H1 (cell line): ENCODE data around the gene KRT85. TPM values are rescaled to one million over a fixed set of nuclear protein-coding genes. Genes with fewer than 3 reads are reported as not detected.

Experiments
- CTCF ChIA-PET: fragments of 300-600 bp; sonication (Branson Sonifier 250); formaldehyde crosslinking; loops from one replicate; lab custom pipeline; 2021; ENCODE audit not compliant: partially characterized antibody; lab: Charles Lee
- POLR2A ChIA-PET: fragments of 300-600 bp; sonication (Branson Sonifier 250); formaldehyde crosslinking; loops from one replicate; lab custom pipeline; 2021; ENCODE audit warnings: inconsistent platforms; ENCODE audit not compliant: partially characterized antibody; lab: Charles Lee
- DNase-seq, 2 experiments: peaks; one replicate each; pipeline versions ENCODE4 v3.0.0 to v3.0.0-alpha.2; 2010 to 2022; ENCODE audit warnings: low spot score in 2 of 2, low read depth in 1 of 2, mixed read lengths in 1 of 2
- FAIRE-seq: peaks from 2 replicates; lab custom pipeline; 2011; peaks lifted over from hg19 to GRCh38; lab: Jason Lieb, UNC
- H2AFZ ChIP-seq: 2 replicates; pipeline ENCODE4 v1.8.1; 2012; ENCODE audit warnings: low read length, inconsistent platforms
- H2AK5ac ChIP-seq: 2 replicates; pipeline ENCODE4 v1.6.1; 2013; ENCODE audit warnings: low read depth, low read length
- H2BK120ac ChIP-seq: replicated peaks from 2 replicates; pipeline ENCODE3; 2013; ENCODE audit warnings: low read depth, low read length, inconsistent platforms
- H2BK12ac ChIP-seq: 2 replicates; pipeline ENCODE4 v1.6.1; 2013; ENCODE audit warnings: low read depth, low read length
- H2BK15ac ChIP-seq: 2 replicates; pipeline ENCODE4 v1.6.1; 2013; ENCODE audit warnings: low read length
- H2BK20ac ChIP-seq: 2 replicates; pipeline ENCODE4 v1.6.1; 2013; ENCODE audit warnings: low read length
- H2BK5ac ChIP-seq: 2 replicates; pipeline ENCODE4 v1.6.1; 2013; ENCODE audit warnings: low read depth, low read length
- H3K14ac ChIP-seq: 2 replicates; pipeline ENCODE4 v1.6.1; 2013; ENCODE audit warnings: inconsistent platforms; ENCODE audit not compliant: insufficient read length
- H3K18ac ChIP-seq: 2 replicates; pipeline ENCODE4 v1.6.1; 2013; ENCODE audit warnings: low read length; ENCODE audit errors: extremely low read depth
- H3K23ac ChIP-seq: 2 replicates; pipeline ENCODE4 v1.6.1; 2013; ENCODE audit warnings: inconsistent platforms; ENCODE audit not compliant: insufficient read length
- H3K23me2 ChIP-seq: 2 replicates; pipeline ENCODE4 v1.6.1; 2013; ENCODE audit warnings: low read depth, low read length
- H3K27ac ChIP-seq: 2 replicates; pipeline ENCODE4 v1.6.1; 2011; ENCODE audit warnings: low read depth, low read length, inconsistent platforms
- H3K27me3 ChIP-seq, 4 experiments: replicated peaks in 1 of 4; 1 replicate in 1 of 4; 2 replicates in 3 of 4; pipeline versions ENCODE4 v1.6.1 to v1.8.1; 2011 to 2013; ENCODE audit warnings: low read length in 3 of 4, mild to moderate bottlenecking in 3 of 4, inconsistent platforms in 2 of 4, mixed read lengths in 2 of 4, moderate library complexity in 1 of 4; ENCODE audit not compliant: control insufficient read depth in 3 of 4, insufficient read depth in 3 of 4; ENCODE audit errors: extremely low read depth in 1 of 4
- H3K36me3 ChIP-seq, 4 experiments: 2 replicates each; pipeline versions ENCODE4 v1.6.1 to v1.8.1; 2011 to 2013; ENCODE audit warnings: mild to moderate bottlenecking in 4 of 4, low read length in 3 of 4, moderate library complexity in 2 of 4, control low read depth in 1 of 4, inconsistent platforms in 1 of 4; ENCODE audit not compliant: insufficient read depth in 4 of 4, control insufficient read depth in 2 of 4
- H3K4ac ChIP-seq: replicated peaks from 2 replicates; pipeline ENCODE3; 2013; ENCODE audit warnings: low read length, low read depth, mixed read lengths, inconsistent platforms; ENCODE audit not compliant: insufficient read length
- H3K4me1 ChIP-seq, 4 experiments: replicated peaks in 1 of 4; 1 replicate in 1 of 4; 2 replicates in 3 of 4; pipeline versions ENCODE4 v1.6.1 to v1.8.1; 2011 to 2013; ENCODE audit warnings: low read length in 3 of 4, inconsistent platforms in 2 of 4, mixed read lengths in 1 of 4; ENCODE audit not compliant: insufficient read depth in 4 of 4, control insufficient read depth in 3 of 4
- H3K4me2 ChIP-seq, 2 experiments: 2 replicates each; pipeline versions ENCODE4 v1.6.1 to v1.8.1; 2011 to 2013; ENCODE audit warnings: low read depth in 2 of 2, low read length in 2 of 2, control low read depth in 1 of 2, inconsistent platforms in 1 of 2, mild to moderate bottlenecking in 1 of 2; ENCODE audit not compliant: insufficient read depth in 1 of 2
- H3K4me3 ChIP-seq, 4 experiments: fragments of 200-600, 300-600 bp in 1 of 4; sonication (generic), shearing (Covaris generic), sonication (Bioruptor Twin) in 1 of 4; 2 replicates each; pipeline versions ENCODE4 v1.5.1 to v1.8.1; 2011 to 2016; ENCODE audit warnings: low read length in 4 of 4, low read depth in 3 of 4, control low read depth in 2 of 4, inconsistent platforms in 2 of 4, mild to moderate bottlenecking in 2 of 4, mixed read lengths in 1 of 4, moderate library complexity in 1 of 4; ENCODE audit not compliant: insufficient read depth in 2 of 4; ENCODE audit errors: extremely low read depth in 1 of 4
- H3K56ac ChIP-seq: replicated peaks from 2 replicates; pipeline ENCODE3; 2013; ENCODE audit warnings: low read depth, mild to moderate bottlenecking, mixed read lengths, low read length, inconsistent platforms; ENCODE audit not compliant: insufficient read length
- H3K79me1 ChIP-seq: 2 replicates; pipeline ENCODE4 v1.6.1; 2013; ENCODE audit warnings: low read depth, low read length, control low read depth
- H3K79me2 ChIP-seq, 2 experiments: 2 replicates each; pipeline versions ENCODE4 v1.6.1 to v1.8.1; 2012 to 2013; ENCODE audit warnings: low read length in 2 of 2, mild to moderate bottlenecking in 2 of 2, inconsistent platforms in 1 of 2; ENCODE audit not compliant: insufficient read depth in 2 of 2, control insufficient read depth in 1 of 2
- H3K9ac ChIP-seq, 4 experiments: replicated peaks in 1 of 4; 1 replicate in 1 of 4; 2 replicates in 3 of 4; pipeline versions ENCODE4 v1.6.1 to v1.8.1; 2011 to 2013; ENCODE audit warnings: low read depth in 3 of 4, low read length in 3 of 4, control low read depth in 2 of 4, mild to moderate bottlenecking in 2 of 4, moderate library complexity in 2 of 4, inconsistent platforms in 1 of 4; ENCODE audit errors: extremely low read depth in 1 of 4
- H3K9me3 ChIP-seq, 2 experiments: 2 replicates each; pipeline versions ENCODE4 v1.6.1 to v1.8.1; 2012 to 2013; ENCODE audit warnings: mild to moderate bottlenecking in 2 of 2, moderate library complexity in 2 of 2, control low read depth in 1 of 2, inconsistent platforms in 1 of 2, low read depth in 1 of 2, low read length in 1 of 2, mixed read lengths in 1 of 2; ENCODE audit not compliant: insufficient read depth in 2 of 2
- H4K20me1 ChIP-seq, 2 experiments: replicated peaks in 1 of 2; 2 replicates each; pipeline versions ENCODE3 to v1.8.1; 2011 to 2013; ENCODE audit warnings: inconsistent platforms in 2 of 2, low read length in 2 of 2, mild to moderate bottlenecking in 1 of 2; ENCODE audit not compliant: insufficient read depth in 2 of 2, control insufficient read depth in 1 of 2
- H4K5ac ChIP-seq: 2 replicates; pipeline ENCODE4 v1.6.1; 2013; ENCODE audit warnings: low read length, low read depth, mixed read lengths, inconsistent platforms; ENCODE audit not compliant: insufficient read length
- H4K8ac ChIP-seq: 2 replicates; pipeline ENCODE4 v1.8.0; 2013; ENCODE audit warnings: mild to moderate bottlenecking, moderate library complexity, low read length, inconsistent platforms; ENCODE audit not compliant: insufficient read depth; ENCODE audit errors: extremely low read depth
- H4K91ac ChIP-seq: replicated peaks from 2 replicates; pipeline ENCODE3; 2013; ENCODE audit warnings: low read length, mixed read lengths, inconsistent platforms; ENCODE audit not compliant: insufficient read length
- ASH2L ChIP-seq: fragments of 200-600, 300-600 bp; sonication (generic); IDR thresholded peaks from one replicate; pipeline ENCODE4 v1.7.1; 2017; ENCODE audit warnings: low read length
- BRCA1 ChIP-seq: IDR thresholded peaks from 2 replicates; pipeline ENCODE4 v1.6.1; 2012; ENCODE audit warnings: low read depth, low read length, improper control_type of control experiment
- CHD1 ChIP-seq: IDR thresholded peaks from 2 replicates; pipeline ENCODE4 v1.6.1; 2012; ENCODE audit warnings: low read depth, low read length, improper control_type of control experiment
- CTBP2 ChIP-seq: IDR thresholded peaks from 2 replicates; pipeline ENCODE4 v1.7.0; 2011; ENCODE audit warnings: borderline replicate concordance, mild to moderate bottlenecking, moderate library complexity, mixed read lengths, low read length; ENCODE audit not compliant: insufficient read depth, insufficient read length
- EZH2 ChIP-seq: fragments of 200-600 bp; sonication (generic); IDR thresholded peaks from 2 replicates; pipeline ENCODE4 v1.7.1; 2012; ENCODE audit warnings: low read depth, mild to moderate bottlenecking, moderate library complexity, low read length, inconsistent platforms; ENCODE audit not compliant: severe bottlenecking
- JUN ChIP-seq: IDR thresholded peaks from 2 replicates; pipeline ENCODE4 v1.6.1; 2011; ENCODE audit warnings: low read depth, mild to moderate bottlenecking, improper control_type of control experiment, low read length
- NRF1 ChIP-seq: IDR thresholded peaks from 2 replicates; pipeline ENCODE4 v1.6.1; 2011; ENCODE audit warnings: mild to moderate bottlenecking, low read depth, low read length, improper control_type of control experiment
- TAF7 ChIP-seq: optimal IDR thresholded peaks from 2 replicates; pipeline ENCODE3; 2011; ENCODE audit warnings: low read depth, mild to moderate bottlenecking, inconsistent platforms, low read length, moderate library complexity, borderline replicate concordance
- ZNF274 ChIP-seq: IDR thresholded peaks from 2 replicates; pipeline ENCODE4 v1.7.0; 2012; ENCODE audit warnings: low read length, borderline replicate concordance; ENCODE audit errors: extremely low read depth
- WGBS, 2 experiments: shearing (Covaris generic) in 1 of 2; methylation state at CpG; one replicate each; pipeline versions ENCODE4 v1.1.6 to v1.1.7; 2013 to 2015; ENCODE audit warnings: low lambda C conversion rate in 2 of 2, mixed read lengths in 2 of 2, inconsistent platforms in 1 of 2, low coverage in 1 of 2, missing lambda C conversion rate in 1 of 2; ENCODE audit not compliant: insufficient replicate concordance in 2 of 2, insufficient coverage in 1 of 2, insufficient read length in 1 of 2; ENCODE audit errors: extremely low coverage in 1 of 2, missing lambda C conversion rate in 1 of 2; 5-methylcytosine and 5-hydroxymethylcytosine counted together
- polyA plus RNA-seq, 7 experiments: library from polyadenylated mRNA; depleted of rRNA in 3 of 7; stranded (reverse) in 5 of 7; unstranded in 2 of 7; fragments of >200 nt in 5 of 7; fragments of 200-250 nt in 2 of 7; gene quantifications; 1 replicate in 5 of 7; 2 replicates in 1 of 7; 4 replicates in 1 of 7; pipeline versions ENCODE4 v1.2.1 to v1.2.3, GENCODE V29; 2011 to 2013; ENCODE audit warnings: missing spikeins in 2 of 7, mixed read lengths in 2 of 7
- total RNA-seq: library from RNA; stranded (reverse); fragmentation: NEBNext Ultra II Directional; extraction: Animal tissue kit (Norgen Biotek cat#: 25700); gene quantifications from 2 replicates; pipeline ENCODE4 v1.2.1, GENCODE V29; 2021
- TF ChIP-seq, protein P1 (sequence below): IDR thresholded peaks from 2 replicates; pipeline ENCODE4 v1.6.1; 2011; ENCODE audit warnings: low read depth, mild to moderate bottlenecking, low read length; ENCODE audit not compliant: insufficient read depth
- TF ChIP-seq, protein P2 (sequence below), 3 experiments: IDR thresholded peaks; 1 replicate in 2 of 3; 2 replicates in 1 of 3; pipeline versions ENCODE4 v1.5.1 to v1.6.1; 2011; ENCODE audit warnings: low read length in 3 of 3, mild to moderate bottlenecking in 3 of 3, inconsistent platforms in 2 of 3, low read depth in 1 of 3, moderate library complexity in 1 of 3; ENCODE audit not compliant: insufficient read depth in 1 of 3; ENCODE audit errors: control extremely low read depth in 1 of 3

KRT85 gene
- total and polyA plus RNA-seq, 2 of the 8 experiments (the other 6 are each of a cell fraction or from before 2014, with no cell fraction given): not detected

DNA sequence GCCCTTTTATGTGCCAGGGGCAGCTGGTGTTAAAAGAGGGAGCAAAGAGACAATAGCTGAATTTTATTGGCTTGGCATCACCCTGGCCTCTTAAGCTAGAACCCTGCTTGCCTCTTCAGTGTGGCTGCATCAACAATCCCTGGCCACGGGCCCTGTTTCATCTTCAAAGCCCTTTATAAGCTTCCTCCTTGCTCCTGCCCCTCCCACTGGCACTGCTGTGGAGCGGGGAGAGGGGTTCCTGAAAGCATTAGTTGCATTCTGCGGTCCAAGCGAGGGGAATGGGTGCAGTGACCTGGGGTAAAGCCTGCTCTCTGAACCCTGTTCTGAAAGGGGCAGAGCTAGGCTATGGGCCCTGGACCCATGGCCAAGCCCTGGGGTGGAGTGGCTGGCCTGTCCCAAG is 45.9 kb downstream of the KRT85 start:
- no peak overlapping the region for H3K18ac ChIP-seq
- no peaks in the 10 kb centered on the region for H3K27me3 ChIP-seq
- no peaks in the 10 kb centered on the region for H3K4me1 ChIP-seq
- H2BK20ac ChIP-seq: no peak overlapping the region
- no peak overlapping the region for H4K5ac ChIP-seq
- no peak overlapping the region for H3K4ac ChIP-seq
- no peak overlapping the region for H2BK120ac ChIP-seq
- no peaks in the 10 kb centered on the region for H3K23me2 ChIP-seq
- 82% methylated on average over 4 of the region's 4 CpGs; no CpG with 5 or more reads in 1 of the 2 experiments for WGBS, 2 experiments
- no peaks in the 10 kb centered on the region for H4K20me1 ChIP-seq
- H3K23ac ChIP-seq: no peak overlapping the region
- H3K4me2 ChIP-seq: no peak overlapping the region
- H3K56ac ChIP-seq: no peak overlapping the region
- H3K9me3 ChIP-seq: no peaks in the 10 kb centered on the region
- no peak for FAIRE-seq
- POLR2A ChIA-PET: interaction anchor here (1.3 kb wide), 1 partner anchor 13 kb away, joined by 3 read pairs; no protein-coding TSS in a partner anchor
- H2AFZ ChIP-seq: no peak overlapping the region
- H2BK5ac ChIP-seq: no peak overlapping the region
- H4K8ac ChIP-seq: no peak overlapping the region
- H3K4me3 ChIP-seq: no peak overlapping the region
- no peak overlapping the region for H3K14ac ChIP-seq
- no peaks in the 10 kb centered on the region for H3K79me1 ChIP-seq
- no peak overlapping the region for H2AK5ac ChIP-seq
- H2BK15ac ChIP-seq: no peak overlapping the region
- H3K27ac ChIP-seq: no peak overlapping the region
- CTCF ChIA-PET: interaction anchor here (0.6 to 19.8 kb wide), 18 partner anchors 8 to 339 kb away, joined by 3 to 353 read pairs (median 4); partner anchors contain the start of gene KRT7
- no peaks in the 10 kb centered on the region for H3K79me2 ChIP-seq
- DNase-seq: no peak
- H2BK12ac ChIP-seq: no peak overlapping the region
- H3K9ac ChIP-seq: no peak overlapping the region
- no peak overlapping the region for H4K91ac ChIP-seq
- no peaks in the 10 kb centered on the region for H3K36me3 ChIP-seq
- TF ChIP-seq, protein P1, sequence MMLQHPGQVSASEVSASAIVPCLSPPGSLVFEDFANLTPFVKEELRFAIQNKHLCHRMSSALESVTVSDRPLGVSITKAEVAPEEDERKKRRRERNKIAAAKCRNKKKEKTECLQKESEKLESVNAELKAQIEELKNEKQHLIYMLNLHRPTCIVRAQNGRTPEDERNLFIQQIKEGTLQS: no peak
- TF ChIP-seq CTBP2: no peak
- no peak for TF ChIP-seq EZH2
- no peak for TF ChIP-seq CHD1
- TF ChIP-seq, protein P2, sequence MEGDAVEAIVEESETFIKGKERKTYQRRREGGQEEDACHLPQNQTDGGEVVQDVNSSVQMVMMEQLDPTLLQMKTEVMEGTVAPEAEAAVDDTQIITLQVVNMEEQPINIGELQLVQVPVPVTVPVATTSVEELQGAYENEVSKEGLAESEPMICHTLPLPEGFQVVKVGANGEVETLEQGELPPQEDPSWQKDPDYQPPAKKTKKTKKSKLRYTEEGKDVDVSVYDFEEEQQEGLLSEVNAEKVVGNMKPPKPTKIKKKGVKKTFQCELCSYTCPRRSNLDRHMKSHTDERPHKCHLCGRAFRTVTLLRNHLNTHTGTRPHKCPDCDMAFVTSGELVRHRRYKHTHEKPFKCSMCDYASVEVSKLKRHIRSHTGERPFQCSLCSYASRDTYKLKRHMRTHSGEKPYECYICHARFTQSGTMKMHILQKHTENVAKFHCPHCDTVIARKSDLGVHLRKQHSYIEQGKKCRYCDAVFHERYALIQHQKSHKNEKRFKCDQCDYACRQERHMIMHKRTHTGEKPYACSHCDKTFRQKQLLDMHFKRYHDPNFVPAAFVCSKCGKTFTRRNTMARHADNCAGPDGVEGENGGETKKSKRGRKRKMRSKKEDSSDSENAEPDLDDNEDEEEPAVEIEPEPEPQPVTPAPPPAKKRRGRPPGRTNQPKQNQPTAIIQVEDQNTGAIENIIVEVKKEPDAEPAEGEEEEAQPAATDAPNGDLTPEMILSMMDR (IDR thresholded peaks at IDR 0.05; ENCODE audit: control extremely low read depth in 1 of 3, insufficient read depth in 1 of 3, low read depth in 1 of 3, low read length in 3 of 3): no peak
- TF ChIP-seq BRCA1: no peak
- TF ChIP-seq NRF1: no peak
- TF ChIP-seq ASH2L: no peak
- TF ChIP-seq ZNF274: no peak
- no peak for TF ChIP-seq TAF7
- TF ChIP-seq JUN: no peak
